Rectal smooth muscle tissue (tissue), 1 donor: ENCODE results near the gene C8G.

Experiments used
- H3K27ac ChIP-seq: one replicate; pipeline ENCODE4 v1.7.0; 2013; ENCODE audit warnings: low read depth, low read length, inconsistent platforms
- H3K27me3 ChIP-seq: one replicate; pipeline ENCODE4 v1.7.0; 2013; ENCODE audit warnings: low read length; ENCODE audit not compliant: control insufficient read depth, insufficient read depth
- H3K36me3 ChIP-seq: one replicate; pipeline ENCODE4 v1.7.0; 2013; ENCODE audit warnings: low read length; ENCODE audit not compliant: control insufficient read depth, insufficient read depth
- H3K4me1 ChIP-seq: one replicate; pipeline ENCODE4 v1.7.0; 2013; ENCODE audit warnings: low read length; ENCODE audit not compliant: control insufficient read depth, insufficient read depth
- H3K4me3 ChIP-seq: one replicate; pipeline ENCODE4 v1.7.0; 2013; ENCODE audit warnings: low read length
- H3K9ac ChIP-seq: one replicate; pipeline ENCODE4 v1.7.0; 2013; ENCODE audit warnings: low read length

Gene C8G

DNA sequence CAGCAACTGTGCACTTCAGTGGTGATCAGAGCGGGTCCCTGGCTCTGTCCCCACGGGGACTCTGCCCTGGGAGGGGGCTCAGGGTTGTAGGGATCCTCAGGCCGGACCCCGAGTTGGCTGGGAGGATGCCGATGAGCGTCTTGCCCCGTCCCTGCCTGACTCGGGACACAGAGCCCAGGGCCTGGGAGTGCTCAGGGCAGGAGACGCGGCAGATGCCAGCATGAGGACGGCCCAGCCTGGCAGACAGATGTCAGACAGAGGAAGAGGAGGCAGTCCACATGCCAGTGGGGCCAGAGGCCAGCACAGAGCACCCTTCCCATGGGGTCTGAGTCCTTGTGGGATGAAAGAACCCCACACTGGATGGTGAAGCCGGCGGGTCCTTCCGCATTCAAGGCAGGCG is 18.3 kb downstream of the C8G start:
- Histone ChIP-seq H3K27me3 (no peaks in the 10 kb centered on the region), H3K27ac (no peak overlapping the region), H3K36me3 (no peaks in the 10 kb centered on the region), H3K9ac (no peak overlapping the region), H3K4me3 (no peak overlapping the region), H3K4me1 (no peaks in the 10 kb centered on the region)

DNA sequence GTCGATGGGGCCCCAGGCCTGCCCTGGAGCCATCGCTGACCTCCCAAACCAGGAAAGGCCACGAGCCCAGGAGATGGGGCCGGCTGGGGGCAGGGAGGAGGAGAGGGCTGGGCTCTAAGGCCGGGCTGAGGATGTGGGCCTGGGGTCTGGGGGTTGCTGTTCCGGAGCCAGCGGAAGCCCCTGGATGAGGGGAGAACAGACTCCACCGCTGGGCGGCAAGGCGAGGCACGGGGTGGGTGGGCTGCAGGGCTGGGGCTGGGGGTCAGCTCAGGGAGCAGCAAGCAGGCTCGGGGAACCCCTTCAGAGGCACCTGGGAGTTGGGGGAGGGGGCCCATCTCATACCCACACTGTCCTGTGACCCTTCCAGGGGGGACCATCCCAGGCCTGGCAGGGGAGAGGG is 18.7 kb downstream of the C8G start:
- H3K9ac ChIP-seq = no peak overlapping the region
- no peaks in the 10 kb centered on the region for H3K36me3 ChIP-seq
- no peak overlapping the region for H3K27ac ChIP-seq
- H3K27me3 ChIP-seq = no peaks in the 10 kb centered on the region
- no peak overlapping the region for H3K4me3 ChIP-seq
- no peaks in the 10 kb centered on the region for H3K4me1 ChIP-seq

DNA sequence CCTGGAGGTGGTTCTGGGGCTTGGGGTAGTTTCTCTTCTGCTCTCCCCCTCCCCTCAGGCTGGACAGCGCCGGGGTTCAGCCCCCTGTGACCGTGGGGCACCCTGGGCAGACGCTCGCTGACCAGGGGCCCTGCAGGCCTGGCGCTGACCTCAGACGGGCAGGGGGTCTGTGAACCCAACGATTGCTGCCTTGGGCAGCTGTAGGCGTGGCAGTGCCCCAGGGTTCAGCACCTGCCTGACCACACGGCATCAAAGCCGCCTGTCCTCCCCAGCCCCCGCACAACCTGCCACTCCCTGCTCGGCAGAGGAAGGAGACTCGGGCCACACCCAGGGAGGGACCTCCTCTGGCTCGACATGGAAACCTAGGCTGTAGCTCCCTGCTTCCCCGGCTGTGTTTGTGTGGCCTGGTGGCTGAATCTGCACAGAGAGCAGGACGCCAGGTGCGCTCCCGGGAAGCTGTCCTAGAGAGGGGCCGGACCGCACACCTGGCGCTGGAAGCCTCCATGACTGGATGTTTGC is 19.2 kb downstream of the C8G start:
- no peak overlapping the region for H3K27ac ChIP-seq
- H3K4me3 ChIP-seq = no peak overlapping the region
- H3K9ac ChIP-seq = no peak overlapping the region
- H3K4me1 ChIP-seq = no peaks in the 10 kb centered on the region
- H3K27me3 ChIP-seq = no peaks in the 10 kb centered on the region
- H3K36me3 ChIP-seq = no peaks in the 10 kb centered on the region

DNA sequence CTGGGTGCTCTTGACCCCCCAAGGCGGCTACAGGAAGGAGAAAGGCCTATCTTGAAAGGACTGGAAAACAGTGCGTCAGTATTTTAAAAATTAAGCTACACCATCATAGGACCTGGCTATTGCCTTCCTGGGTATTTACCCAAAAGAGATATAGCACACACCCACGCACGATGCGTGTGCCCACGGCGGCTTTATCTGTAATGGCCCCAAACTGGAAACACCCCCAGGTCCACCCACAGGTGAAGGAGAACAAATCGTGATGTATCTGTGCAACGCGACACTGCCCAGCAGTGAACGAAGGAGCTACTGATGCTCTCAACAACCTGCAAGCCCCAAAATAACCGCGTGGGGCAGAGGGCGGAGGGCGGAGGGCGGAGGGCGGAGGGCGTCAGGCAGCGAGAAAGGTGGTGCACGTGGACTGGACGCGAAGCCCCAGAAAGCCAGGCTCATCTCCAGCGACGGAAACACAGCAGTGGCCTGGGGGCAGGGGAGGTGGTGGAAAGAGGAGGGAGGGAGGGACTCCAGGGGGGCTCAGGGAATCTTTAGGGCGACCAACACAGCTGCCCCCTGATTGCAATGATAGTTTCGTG is 19.9 kb downstream of the C8G start:
- no peaks in the 10 kb centered on the region for H3K27me3 ChIP-seq
- H3K4me3 ChIP-seq = no peak overlapping the region
- no peaks in the 10 kb centered on the region for H3K4me1 ChIP-seq
- no peaks in the 10 kb centered on the region for H3K36me3 ChIP-seq
- no peak overlapping the region for H3K27ac ChIP-seq
- H3K9ac ChIP-seq = no peak overlapping the region

DNA sequence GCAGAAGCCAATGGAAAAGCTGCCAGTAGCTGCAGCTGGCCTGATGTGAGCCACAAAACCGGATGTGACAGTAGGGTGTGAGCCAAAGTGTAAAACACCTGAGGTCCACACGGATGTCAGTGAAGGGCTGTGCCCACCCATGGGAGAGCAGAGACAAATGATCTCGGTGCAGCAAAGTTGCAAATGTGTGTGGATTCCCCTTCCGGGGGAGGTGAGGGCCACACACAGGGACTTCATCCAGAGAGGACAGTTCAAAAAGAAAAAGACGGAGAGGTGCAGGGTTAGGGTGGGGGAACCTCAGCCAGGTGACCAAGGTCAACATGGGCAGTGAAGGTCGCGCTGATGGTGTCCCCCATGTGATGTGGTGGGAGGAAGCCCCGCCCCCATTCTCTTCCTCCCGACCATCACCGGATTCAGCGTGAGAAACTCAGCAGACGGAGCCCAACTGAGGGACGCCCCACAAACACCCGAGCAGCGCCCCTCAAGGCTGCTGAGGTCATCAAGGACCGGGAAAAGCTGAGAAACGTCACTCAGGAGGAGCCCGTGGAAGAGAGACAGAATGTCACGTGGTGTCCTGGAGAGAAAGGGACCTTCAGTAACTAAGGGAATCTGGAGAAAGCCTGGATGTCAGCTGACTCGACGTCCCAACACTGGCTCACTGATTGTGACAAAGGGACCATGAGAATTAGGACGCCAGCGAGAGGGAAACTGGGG is 20.9 kb downstream of the C8G start:
- Histone ChIP-seq H3K4me1 (no peaks in the 10 kb centered on the region), H3K36me3 (no peaks in the 10 kb centered on the region), H3K4me3 (peak overlapping the region; percentile 24), H3K27me3 (no peaks in the 10 kb centered on the region), H3K9ac (no peak overlapping the region), H3K27ac (no peak overlapping the region)

DNA sequence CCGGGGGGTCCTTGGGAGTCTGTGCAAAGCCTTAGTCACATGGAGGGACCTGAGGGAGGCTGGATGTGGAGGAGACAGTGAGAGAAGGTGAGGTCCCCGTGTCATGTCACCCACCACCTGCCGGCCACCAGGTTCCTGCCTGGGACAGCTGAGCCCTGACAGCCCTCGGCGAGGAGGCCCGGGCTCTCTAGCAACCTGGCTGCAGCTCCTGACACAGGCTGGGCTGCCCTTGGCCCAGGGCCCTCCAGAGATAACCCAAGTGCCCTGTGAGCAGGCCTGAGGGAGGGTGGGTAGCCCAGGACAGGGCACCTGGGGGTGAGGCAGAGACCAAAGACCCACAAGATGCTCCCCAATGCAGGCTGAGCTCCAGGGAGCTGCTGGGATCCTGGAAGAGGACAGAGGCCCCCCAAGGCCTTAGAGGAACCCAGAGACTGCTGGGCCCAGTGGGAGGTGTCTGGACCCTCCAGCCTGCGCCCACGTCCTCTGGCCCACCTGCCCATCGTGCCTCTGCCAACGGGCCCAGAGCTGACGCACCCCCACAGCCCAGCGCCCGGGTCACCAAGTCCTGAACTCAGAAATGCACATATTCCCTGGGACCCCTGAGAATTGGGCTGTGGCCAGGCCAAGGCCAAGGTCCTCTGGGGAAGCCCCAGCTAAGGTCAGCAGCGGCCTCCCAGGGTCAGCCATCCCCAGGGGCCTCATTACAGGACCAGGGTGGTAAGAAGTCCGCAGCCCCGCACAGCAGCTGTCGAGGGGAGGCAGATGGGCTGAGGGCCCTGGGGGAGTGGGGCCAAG is 23.5 kb downstream of the C8G start:
- Histone ChIP-seq H3K27ac (no peak overlapping the region), H3K9ac (no peak overlapping the region), H3K27me3 (no peaks in the 10 kb centered on the region), H3K36me3 (no peaks in the 10 kb centered on the region), H3K4me3 (no peak overlapping the region), H3K4me1 (no peaks in the 10 kb centered on the region)

DNA sequence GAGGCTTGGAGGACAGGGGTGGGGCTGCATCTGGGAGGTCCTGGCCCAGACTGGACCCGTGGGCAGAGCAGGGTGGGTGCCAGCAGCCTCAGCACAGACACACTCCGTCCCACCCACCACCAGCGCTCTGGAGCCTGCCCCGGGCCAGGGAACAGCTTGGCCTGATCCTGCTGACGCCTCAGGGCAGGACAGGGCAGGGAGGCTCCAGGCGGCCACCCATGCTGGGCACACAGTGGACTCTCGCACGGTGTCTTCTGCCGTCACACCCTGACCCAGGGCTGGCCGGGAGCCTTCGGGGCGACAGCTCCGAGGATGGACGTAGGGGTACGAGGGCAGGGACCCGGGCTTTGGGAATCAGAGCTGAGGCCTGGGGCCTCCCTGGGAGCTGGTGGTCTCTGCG is 24.1 kb downstream of the C8G start:
- H3K27me3 ChIP-seq = no peaks in the 10 kb centered on the region
- H3K4me3 ChIP-seq = no peak overlapping the region
- no peak overlapping the region for H3K9ac ChIP-seq
- H3K4me1 ChIP-seq = no peaks in the 10 kb centered on the region
- H3K36me3 ChIP-seq = no peaks in the 10 kb centered on the region
- no peak overlapping the region for H3K27ac ChIP-seq

DNA sequence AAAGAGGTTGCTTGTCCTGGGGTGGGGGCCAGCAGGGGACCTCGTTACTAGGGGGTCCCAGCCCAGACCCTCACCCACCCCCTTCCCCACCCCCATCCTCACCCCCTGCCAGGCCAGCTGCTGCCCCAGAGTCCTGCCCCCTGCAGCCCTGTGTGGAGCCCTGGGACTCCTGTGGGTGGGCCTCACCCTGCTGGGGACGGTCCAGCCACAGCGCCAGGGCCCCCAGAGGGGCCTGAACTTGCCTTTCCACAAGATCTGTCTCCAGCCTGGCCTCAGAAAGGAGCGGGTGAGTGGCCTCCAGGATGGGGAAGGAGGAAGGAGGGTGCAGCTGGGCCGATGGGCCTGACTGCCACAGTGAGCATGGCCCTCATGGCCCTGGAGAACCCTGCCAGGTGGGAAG is 24.7 kb downstream of the C8G start:
- Histone ChIP-seq H3K9ac (no peak overlapping the region), H3K27ac (no peak overlapping the region), H3K4me3 (no peak overlapping the region), H3K27me3 (no peaks in the 10 kb centered on the region), H3K36me3 (no peaks in the 10 kb centered on the region), H3K4me1 (no peaks in the 10 kb centered on the region)

DNA sequence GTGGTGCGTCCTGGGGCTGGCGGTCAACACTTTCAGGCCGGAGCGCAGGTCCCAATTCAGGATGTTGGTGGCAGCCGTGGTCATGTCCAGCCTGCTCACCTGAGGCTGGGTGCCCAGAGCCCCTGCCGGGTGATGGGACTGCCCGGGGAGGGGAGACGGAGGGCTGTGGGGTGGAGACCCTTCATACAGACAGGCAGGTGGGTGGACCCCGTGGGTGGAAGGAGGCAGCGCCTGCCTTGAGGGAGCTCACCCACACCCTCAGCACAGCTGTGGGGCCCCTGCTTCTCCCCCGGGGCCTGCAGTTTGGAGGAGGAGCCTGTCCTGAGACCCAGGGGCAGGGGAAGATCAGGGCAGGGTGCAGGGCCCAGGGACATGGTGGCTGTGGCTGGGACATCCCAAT is 25.3 kb downstream of the C8G start:
- Histone ChIP-seq H3K36me3 (no peaks in the 10 kb centered on the region), H3K27ac (no peak overlapping the region), H3K27me3 (no peaks in the 10 kb centered on the region), H3K4me1 (no peaks in the 10 kb centered on the region), H3K9ac (no peak overlapping the region), H3K4me3 (no peak overlapping the region)

DNA sequence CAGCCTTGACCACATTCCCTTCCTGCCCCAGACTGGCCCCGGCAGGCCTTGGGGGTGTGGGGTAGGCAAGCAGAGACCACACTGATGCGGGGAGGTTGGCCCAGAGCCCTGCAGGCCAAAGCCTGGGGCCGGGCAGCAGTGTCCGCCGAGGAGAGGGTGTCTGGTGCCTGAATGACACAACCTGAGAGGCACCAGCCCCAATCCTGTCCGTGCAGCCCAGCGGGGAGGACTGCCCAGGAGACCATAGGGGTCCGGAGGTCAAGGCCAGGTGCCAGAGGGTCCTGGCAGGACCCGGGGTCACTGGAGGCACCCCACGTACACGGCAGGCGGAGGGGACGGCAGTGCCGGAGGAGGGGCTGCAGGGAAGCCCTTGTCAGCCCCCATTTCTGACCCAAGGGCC is 26.7 kb downstream of the C8G start:
- H3K9ac ChIP-seq = no peak overlapping the region
- no peaks in the 10 kb centered on the region for H3K36me3 ChIP-seq
- H3K4me1 ChIP-seq = no peaks in the 10 kb centered on the region
- H3K27me3 ChIP-seq = no peaks in the 10 kb centered on the region
- no peak overlapping the region for H3K4me3 ChIP-seq
- H3K27ac ChIP-seq = no peak overlapping the region

DNA sequence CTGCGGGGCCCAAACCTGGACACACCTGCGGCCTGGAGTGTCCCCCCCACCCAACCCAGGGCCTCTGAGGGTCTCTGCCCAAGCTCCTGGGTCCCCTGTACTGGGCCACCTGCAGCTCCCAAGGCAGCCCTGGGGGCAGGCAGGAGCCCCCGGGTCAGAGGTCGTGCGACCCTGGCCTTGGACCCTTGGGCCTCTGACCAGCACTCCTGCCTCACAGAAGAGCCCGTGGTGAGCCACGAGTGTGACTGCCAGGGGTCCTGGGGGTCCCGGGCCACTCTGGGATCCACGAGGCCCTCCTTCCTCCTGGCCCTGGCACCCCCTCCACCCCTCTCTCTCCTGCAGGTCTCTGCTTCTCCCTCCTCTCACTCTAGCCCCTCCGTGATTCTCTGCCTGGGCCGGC is 27.3 kb downstream of the C8G start:
- Histone ChIP-seq H3K4me1 (no peaks in the 10 kb centered on the region), H3K36me3 (no peaks in the 10 kb centered on the region), H3K9ac (no peak overlapping the region), H3K27me3 (no peaks in the 10 kb centered on the region), H3K4me3 (no peak overlapping the region), H3K27ac (no peak overlapping the region)

DNA sequence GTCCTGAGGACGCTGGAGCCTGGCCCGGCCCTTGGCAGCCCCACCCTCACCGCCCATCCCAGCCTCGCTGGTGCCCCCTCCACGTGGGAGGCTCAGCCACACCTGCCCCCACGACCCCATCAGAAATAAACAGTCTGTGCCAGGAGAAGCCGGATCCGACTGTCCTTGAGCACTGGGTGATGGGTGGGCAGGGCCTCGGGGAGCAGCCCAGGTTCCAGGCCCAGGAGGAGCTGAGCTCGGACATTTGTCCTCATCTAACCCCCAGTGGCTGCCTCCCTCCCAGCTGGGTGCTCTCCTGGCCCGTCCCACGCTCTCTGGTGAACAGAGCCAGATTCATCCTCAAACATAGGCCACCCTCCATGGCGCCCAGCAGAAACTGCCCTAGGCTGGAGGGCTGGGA is 27.7 kb downstream of the C8G start:
- H3K4me3 ChIP-seq = no peak overlapping the region
- H3K36me3 ChIP-seq = no peaks in the 10 kb centered on the region
- H3K4me1 ChIP-seq = no peaks in the 10 kb centered on the region
- no peak overlapping the region for H3K9ac ChIP-seq
- H3K27ac ChIP-seq = no peak overlapping the region
- no peaks in the 10 kb centered on the region for H3K27me3 ChIP-seq
